OCI-LY1 (cell line): ENCODE measurements around the gene DGCR2.

Experiments
- EZH2 ChIP-seq: fragments of 200-600 bp; sonication (generic), shearing (Covaris generic); IDR thresholded peaks from 2 replicates; pipeline ENCODE4 v1.8.0; 2017; ENCODE audit warnings: borderline replicate concordance, mixed run types, mild to moderate bottlenecking, antibody characterized with exemption, low read length, moderate library complexity, mixed read lengths
- TF ChIP-seq, protein P1 (sequence below): fragments of 200-600 bp; sonication (generic), shearing (Covaris generic); IDR thresholded peaks from 2 replicates; pipeline ENCODE4 v1.5.1; 2017; ENCODE audit warnings: mild to moderate bottlenecking, antibody characterized with exemption, low read length, moderate library complexity, mixed read lengths

DNA sequence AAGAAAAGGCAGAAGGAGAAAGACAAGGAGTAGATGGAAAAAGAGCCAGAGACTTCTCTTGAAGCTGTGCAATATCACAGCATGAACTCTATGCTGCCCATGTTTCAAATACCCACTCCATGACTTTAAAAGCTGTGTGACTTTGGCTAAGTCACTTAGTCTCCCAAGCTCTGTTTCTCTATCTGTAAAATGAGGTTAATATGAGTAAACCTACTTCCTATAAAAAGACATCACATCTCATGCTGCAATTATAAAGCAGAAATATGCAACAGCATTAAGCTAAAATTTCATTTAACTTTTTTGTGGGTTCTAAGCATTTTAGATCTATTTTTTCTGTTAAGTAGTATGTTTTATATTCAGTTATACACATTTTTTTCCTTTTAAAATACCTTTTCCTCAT lies 11.6 kb downstream of the DGCR2 start:
- TF ChIP-seq, protein P1, sequence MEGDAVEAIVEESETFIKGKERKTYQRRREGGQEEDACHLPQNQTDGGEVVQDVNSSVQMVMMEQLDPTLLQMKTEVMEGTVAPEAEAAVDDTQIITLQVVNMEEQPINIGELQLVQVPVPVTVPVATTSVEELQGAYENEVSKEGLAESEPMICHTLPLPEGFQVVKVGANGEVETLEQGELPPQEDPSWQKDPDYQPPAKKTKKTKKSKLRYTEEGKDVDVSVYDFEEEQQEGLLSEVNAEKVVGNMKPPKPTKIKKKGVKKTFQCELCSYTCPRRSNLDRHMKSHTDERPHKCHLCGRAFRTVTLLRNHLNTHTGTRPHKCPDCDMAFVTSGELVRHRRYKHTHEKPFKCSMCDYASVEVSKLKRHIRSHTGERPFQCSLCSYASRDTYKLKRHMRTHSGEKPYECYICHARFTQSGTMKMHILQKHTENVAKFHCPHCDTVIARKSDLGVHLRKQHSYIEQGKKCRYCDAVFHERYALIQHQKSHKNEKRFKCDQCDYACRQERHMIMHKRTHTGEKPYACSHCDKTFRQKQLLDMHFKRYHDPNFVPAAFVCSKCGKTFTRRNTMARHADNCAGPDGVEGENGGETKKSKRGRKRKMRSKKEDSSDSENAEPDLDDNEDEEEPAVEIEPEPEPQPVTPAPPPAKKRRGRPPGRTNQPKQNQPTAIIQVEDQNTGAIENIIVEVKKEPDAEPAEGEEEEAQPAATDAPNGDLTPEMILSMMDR: no peak
- no peak for TF ChIP-seq EZH2
